ENCODE data around the gene WHAMM.
A peak's percentile ranks its signal among the peaks of the same experiment; 100 is the strongest.
"Not testable (repeated sequence)": the region's sequence is repeated elsewhere in the genome, so short reads cannot be mapped to it uniquely, and the experiment has no call there.

The WHAMM gene, protein sequence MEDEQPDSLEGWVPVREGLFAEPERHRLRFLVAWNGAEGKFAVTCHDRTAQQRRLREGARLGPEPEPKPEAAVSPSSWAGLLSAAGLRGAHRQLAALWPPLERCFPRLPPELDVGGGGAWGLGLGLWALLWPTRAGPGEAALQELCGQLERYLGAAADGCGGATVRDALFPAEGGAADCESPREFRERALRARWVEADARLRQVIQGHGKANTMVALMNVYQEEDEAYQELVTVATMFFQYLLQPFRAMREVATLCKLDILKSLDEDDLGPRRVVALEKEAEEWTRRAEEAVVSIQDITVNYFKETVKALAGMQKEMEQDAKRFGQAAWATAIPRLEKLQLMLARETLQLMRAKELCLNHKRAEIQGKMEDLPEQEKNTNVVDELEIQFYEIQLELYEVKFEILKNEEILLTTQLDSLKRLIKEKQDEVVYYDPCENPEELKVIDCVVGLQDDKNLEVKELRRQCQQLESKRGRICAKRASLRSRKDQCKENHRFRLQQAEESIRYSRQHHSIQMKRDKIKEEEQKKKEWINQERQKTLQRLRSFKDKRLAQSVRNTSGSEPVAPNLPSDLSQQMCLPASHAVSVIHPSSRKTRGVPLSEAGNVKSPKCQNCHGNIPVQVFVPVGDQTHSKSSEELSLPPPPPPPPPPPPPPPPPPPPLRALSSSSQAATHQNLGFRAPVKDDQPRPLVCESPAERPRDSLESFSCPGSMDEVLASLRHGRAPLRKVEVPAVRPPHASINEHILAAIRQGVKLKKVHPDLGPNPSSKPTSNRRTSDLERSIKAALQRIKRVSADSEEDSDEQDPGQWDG

DNA sequence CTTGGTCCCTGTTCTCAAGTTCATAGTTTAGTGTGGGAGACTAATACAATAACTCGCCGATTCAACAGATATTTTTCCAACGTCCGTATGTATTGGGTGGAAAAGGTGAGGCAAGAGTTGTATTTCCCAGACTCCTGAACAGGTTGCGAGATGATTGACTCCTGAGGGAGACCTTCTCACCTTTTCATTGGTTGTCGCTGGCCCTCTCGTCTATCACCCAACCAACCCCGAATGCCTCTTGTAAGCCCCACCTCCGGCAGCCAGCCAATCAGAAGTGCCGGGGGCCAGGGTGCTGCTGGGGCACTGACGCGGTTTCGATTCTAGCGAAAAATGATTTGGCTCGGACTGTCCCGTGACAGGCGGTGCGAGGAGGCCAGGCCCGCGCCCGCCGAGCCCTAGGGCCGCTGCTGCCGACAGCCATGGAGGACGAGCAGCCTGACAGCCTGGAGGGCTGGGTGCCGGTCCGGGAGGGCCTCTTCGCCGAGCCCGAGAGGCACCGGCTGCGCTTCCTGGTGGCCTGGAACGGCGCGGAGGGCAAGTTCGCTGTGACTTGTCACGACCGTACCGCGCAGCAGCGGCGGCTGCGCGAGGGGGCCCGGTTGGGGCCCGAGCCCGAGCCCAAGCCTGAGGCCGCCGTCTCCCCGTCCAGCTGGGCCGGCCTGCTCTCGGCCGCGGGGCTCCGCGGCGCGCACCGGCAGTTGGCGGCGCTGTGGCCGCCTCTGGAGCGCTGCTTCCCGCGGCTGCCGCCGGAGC is at the start of gene WHAMM:
WHAMM (plus strand) TSS at position 321 of the 753 bp plus-strand sequence; CDS start at position 420, 99 bp downstream.
- peak; percentile 92 for DNase-seq

- DNase-seq = no peak
These were observed 45.9 kb upstream of the WHAMM start for GRCh38 chr15:82763361-82764116.

- no peak for DNase-seq
These were observed 45.3 kb upstream of the WHAMM start for GRCh38 chr15:82764117-82764490.

GRCh38 chr15:82764740-82765139 is 44.7 kb upstream of the WHAMM start:
- no peak for DNase-seq

- not testable (repeated sequence) for DNase-seq
These were observed 43.2 kb upstream of the WHAMM start for GRCh38 chr15:82766201-82766600.

- DNase-seq = no peak
These were observed 42.1 kb upstream of the WHAMM start for GRCh38 chr15:82767163-82767829.

- DNase-seq = no peak
These were observed 40.9 kb upstream of the WHAMM start for GRCh38 chr15:82768414-82769054.

DNA sequence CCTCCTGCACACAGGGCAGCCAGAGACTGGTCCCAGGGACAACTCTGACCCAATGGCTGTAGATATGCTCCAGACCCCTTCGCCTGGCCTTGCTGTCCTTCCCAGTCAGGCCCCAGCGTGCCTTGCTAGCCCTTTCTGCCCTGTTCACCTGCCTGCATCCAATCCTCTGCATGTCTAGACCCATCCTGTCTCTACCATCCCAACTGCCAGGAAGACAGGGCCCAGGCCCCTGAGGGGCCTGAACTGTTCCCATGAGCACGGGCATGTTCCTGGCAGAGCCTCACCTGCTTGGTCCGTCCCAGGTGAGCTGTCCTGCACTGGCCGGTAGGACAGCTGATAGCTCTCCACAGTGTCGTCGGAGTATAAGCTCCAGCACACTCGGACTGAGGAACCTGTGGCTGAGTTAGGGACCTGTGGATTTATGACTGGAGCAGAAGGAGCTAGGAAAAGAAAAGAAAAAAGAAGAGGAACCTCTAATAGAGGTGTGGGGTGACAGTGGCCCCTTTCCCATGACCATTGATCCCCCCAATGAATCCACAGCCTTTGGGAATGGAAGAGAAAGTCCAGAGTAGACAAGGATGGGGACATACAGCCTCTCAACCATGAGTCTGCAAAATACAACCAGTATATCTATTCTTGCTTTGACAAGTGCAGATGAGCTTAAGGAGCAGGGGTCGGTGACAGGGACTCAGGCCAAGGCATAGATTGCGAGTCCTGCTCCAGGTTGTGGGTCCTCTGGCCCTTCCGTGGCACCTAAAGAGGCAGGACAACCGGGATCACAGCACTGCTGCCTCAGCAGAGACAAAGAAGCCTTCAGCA is 37.4 kb upstream of the WHAMM start:
- no peak for DNase-seq

GRCh38 chr15:82774496-82774895 is 34.9 kb upstream of the WHAMM start:
- DNase-seq = no peak

GRCh38 chr15:82778755-82779154 is 30.7 kb upstream of the WHAMM start:
- no peak for DNase-seq

GRCh38 chr15:82781349-82781748 is 28.1 kb upstream of the WHAMM start:
- no peak for DNase-seq

DNA sequence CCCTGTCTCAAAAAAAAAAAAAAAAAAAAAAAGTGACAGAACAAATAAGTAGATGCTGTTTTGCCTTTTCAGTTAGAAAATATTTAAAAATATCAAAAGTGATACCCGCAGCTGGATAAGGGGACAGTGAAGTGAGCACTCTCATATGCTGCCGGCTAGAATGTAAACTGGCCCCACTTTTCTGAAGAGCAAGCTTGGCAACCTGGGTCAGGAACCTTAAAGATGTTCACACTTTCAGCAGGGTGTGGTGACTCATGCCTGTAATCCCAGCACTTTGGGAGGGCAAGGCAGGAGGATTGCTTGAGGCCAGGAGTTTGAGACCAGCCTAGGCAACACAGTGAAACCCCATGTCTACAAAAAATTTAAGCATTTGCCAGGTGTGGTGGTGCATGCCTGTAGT is 20.9 kb upstream of the WHAMM start:
- DNase-seq = no peak

- DNase-seq = no peak
These were observed 19.9 kb upstream of the WHAMM start for GRCh38 chr15:82789491-82789890.

GRCh38 chr15:82790321-82790720 is 19.1 kb upstream of the WHAMM start:
- DNase-seq = no peak

GRCh38 chr15:82792068-82792467 is 17.4 kb upstream of the WHAMM start:
- DNase-seq = no peak

DNA sequence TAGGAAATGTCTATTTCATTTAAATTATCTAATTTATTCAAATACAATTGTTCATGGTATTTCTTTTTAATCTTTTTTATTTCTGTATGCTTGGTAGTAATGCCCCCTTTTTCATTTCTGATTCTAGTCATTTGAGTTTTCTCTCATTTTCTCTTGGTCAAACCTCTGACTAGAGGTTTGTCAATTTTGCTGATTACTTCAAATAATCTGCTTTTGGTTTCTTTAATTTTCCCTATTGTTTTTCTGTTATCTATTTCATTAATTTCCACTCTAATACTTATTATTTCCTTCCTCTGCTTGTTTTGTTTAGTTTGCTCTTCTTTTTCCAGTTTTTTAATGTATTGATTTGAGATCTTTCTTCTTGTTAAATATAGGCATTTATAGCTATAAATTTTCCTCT is 15.7 kb upstream of the WHAMM start:
- no peak for DNase-seq

- DNase-seq = no peak
These were observed 11.3 kb upstream of the WHAMM start for GRCh38 chr15:82798104-82798503.

DNA sequence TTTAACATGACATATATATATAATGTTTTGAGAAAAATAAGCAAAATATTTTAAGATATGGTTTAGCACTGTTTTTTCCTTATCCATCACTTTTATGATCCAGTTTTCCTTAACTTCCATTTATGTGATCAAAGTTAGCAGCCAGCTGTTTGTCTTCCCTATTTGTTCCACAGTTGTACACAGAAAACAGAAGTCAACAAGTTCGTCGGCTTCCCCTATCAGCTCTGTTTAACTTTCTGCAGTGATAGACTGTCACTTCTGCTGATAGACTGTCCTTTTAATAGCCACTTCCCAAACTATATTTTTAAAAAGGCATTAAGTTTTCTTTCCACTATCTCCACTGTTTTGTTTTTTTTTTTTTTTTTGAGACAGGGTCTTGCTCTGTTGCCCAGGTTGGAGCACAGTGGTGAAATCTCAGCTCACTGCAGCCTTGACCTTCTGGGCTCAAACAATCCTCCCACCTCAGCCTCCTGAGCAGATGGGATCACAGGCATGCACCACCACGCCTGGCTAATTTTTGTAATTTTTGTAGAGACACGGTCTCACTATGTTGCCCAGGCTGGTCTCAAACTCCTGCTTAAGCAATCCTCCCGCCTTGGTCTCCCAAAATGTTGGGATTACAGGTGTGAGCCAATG is 10.8 kb upstream of the WHAMM start:
- no peak for DNase-seq

DNA sequence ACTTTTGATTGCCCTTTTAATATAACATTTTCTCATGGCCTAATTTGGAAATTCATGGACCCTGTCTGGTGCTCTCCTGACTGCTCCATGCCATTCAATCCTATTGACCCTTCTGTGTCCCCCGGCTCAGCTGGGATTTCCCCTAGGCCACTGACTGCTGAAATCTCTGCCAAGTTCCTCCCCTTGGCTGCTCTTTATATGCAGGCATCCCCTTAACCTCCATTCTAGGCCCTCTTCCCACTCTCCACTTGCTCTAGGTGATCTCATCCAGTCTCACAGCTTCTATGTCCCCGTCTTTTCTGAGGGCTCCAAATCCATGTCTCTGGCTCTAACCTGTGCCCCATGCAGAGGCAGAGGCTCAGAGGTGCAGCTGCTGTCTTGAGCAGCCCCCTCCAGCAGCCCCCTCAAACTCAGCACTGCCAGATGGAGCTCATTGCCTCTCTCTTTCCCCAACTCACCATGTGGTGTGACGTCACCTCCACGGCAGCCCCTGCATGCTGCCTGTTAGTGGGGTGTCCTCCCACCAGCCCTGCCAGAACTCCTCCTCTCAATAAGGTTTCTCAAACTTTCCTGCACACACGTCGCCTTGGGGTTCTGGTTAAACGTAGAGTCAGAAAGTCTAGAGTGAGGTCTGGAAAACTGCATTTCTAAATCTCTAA is 10.1 kb upstream of the WHAMM start:
- DNase-seq = no peak

- no peak for DNase-seq
These were observed 6.9 kb upstream of the WHAMM start for GRCh38 chr15:82802497-82802896.
